HG02623 (cell line): ENCODE results near the gene KRT72.

Source experiments
- ATAC-seq: cut with Tn5 transposase; IDR thresholded peaks from one replicate; pipeline ENCODE4 v1.9.1; 2021; ENCODE audit warnings: moderate library complexity; ENCODE audit not compliant: unreplicated experiment

Gene KRT72

GRCh38 chr12:52551216-52551865 lies 49.9 kb downstream of the KRT72 start:
- no peak for ATAC-seq

GRCh38 chr12:52546126-52546525 lies 55.1 kb downstream of the KRT72 start:
- no peak for ATAC-seq

- ATAC-seq = no peak
Observed at GRCh38 chr12:52543985-52544883, 57.0 kb downstream of the KRT72 start.

GRCh38 chr12:52542785-52543318 lies 58.4 kb downstream of the KRT72 start:
- ATAC-seq = no peak

- no peak for ATAC-seq
Observed at GRCh38 chr12:52542157-52542556, 59.1 kb downstream of the KRT72 start.

- no peak for ATAC-seq
Observed at GRCh38 chr12:52541709-52542108, 59.6 kb downstream of the KRT72 start.

- ATAC-seq = no peak
Observed at GRCh38 chr12:52540531-52540930, 60.7 kb downstream of the KRT72 start.

- ATAC-seq = no peak
Observed at GRCh38 chr12:52539821-52540173, 61.5 kb downstream of the KRT72 start.

GRCh38 chr12:52539083-52539820 lies 62.0 kb downstream of the KRT72 start:
- no peak for ATAC-seq

GRCh38 chr12:52537101-52537500 lies 64.2 kb downstream of the KRT72 start:
- no peak for ATAC-seq
